GM12878 (cell line): ENCODE measurements around the gene CORO1A. TPM values are rescaled to one million over a fixed set of nuclear protein-coding genes. Genes with fewer than 3 reads are reported as not detected.

ENCODE experiments used
- polyA plus RNA-seq, 11 experiments: library from polyadenylated mRNA; depleted of rRNA in 4 of 11; unstranded in 6 of 11; stranded (reverse) in 5 of 11; fragments of >200 nt; fragmentation: Nextera tagmentation in 4 of 11; fragmentation: Illumina TruSeq in 1 of 11; extraction: Ambion mirVana in 4 of 11; extraction: Trizol in 1 of 11; gene quantifications; 1 replicate in 1 of 11; 2 replicates in 10 of 11; pipeline versions ENCODE4 v1.2.1 to v1.2.3, GENCODE V29; 2011 to 2016; ENCODE audit warnings: inconsistent platforms in 2 of 11, missing spikeins in 2 of 11, low read depth in 1 of 11
- small RNA-seq: library from RNA; depleted of rRNA; stranded (forward); fragments of <200 nt; gene quantifications from one replicate; pipeline ENCODE3, GENCODE V24; 2014
- total RNA-seq, 4 experiments: library from RNA; depleted of rRNA in 3 of 4; stranded (reverse); fragments of >200 nt in 3 of 4; fragmentation: Illumina TruSeq in 1 of 4; extraction: Trizol in 1 of 4; gene quantifications; 2 replicates each; pipeline versions ENCODE4 v1.2.1 to v1.2.3, GENCODE V29; 2013 to 2021

The CORO1A gene
- total and polyA plus RNA-seq, 10 of the 15 experiments (the other 5 are each of a cell fraction or from before 2014, with no cell fraction given), result 16.3 to 1,464 (median 714) TPM

Small RNA genes within 50 kb of the gene (small RNA-seq; reads per million reads assigned to genes)
- not detected for gene AC106782.4

Other genes starting within 250 kb of the CORO1A start
Only the 7 nearest of the 24 such genes appear.
- gene YPEL3, start 87.4 kb upstream of the CORO1A start, total RNA-seq (2014; rRNA removed), result 7.5 and 11.5 TPM in 2 replicates
- 5.1 and 5.3 TPM in 2 replicates for gene YPEL3, start 87.4 kb upstream of the CORO1A start, total RNA-seq (2014; rRNA removed; fragmentation: Illumina TruSeq; extraction: Trizol)
- gene YPEL3, start 87.4 kb upstream of the CORO1A start, total RNA-seq (2021), result 13.3 and 13.8 TPM in 2 replicates
- 7.3 and 12.7 TPM in 2 replicates for gene YPEL3, start 87.4 kb upstream of the CORO1A start, polyA plus RNA-seq (2011; rRNA removed)
- 1.6 and 6.2 TPM in 2 replicates for gene YPEL3, start 87.4 kb upstream of the CORO1A start, polyA plus RNA-seq (2014; fragmentation: Illumina TruSeq; extraction: Trizol)
- gene YPEL3, start 87.4 kb upstream of the CORO1A start, polyA plus RNA-seq (2014; fragmentation: Nextera tagmentation; extraction: Ambion mirVana), result 1 to 10 TPM; 1.3 to 3.1 TPM
- 18.0 and 25.0 TPM in 2 replicates for gene YPEL3, start 87.4 kb upstream of the CORO1A start, polyA plus RNA-seq (2014; rRNA removed)
- gene YPEL3, start 87.4 kb upstream of the CORO1A start, polyA plus RNA-seq (2016; fragmentation: Nextera tagmentation; extraction: Ambion mirVana), result 10 to 100 TPM; 19.1 to 22.0 TPM
- 0.65 and 1.9 TPM in 2 replicates for gene GDPD3, start 70.1 kb upstream of the CORO1A start, total RNA-seq (2014; rRNA removed)
- 0.98 and 1.1 TPM in 2 replicates for gene GDPD3, start 70.1 kb upstream of the CORO1A start, total RNA-seq (2014; rRNA removed; fragmentation: Illumina TruSeq; extraction: Trizol)
- gene GDPD3, start 70.1 kb upstream of the CORO1A start, total RNA-seq (2021), result 1.9 and 3.3 TPM in 2 replicates
- gene GDPD3, start 70.1 kb upstream of the CORO1A start, polyA plus RNA-seq (2011; rRNA removed), result 0.53 and 1.4 TPM in 2 replicates
- 0.81 and 0.85 TPM in 2 replicates for gene GDPD3, start 70.1 kb upstream of the CORO1A start, polyA plus RNA-seq (2014; fragmentation: Illumina TruSeq; extraction: Trizol)
- gene GDPD3, start 70.1 kb upstream of the CORO1A start, polyA plus RNA-seq (2014; fragmentation: Nextera tagmentation; extraction: Ambion mirVana), result under 1 TPM; 0.37 to 0.95 TPM
- gene GDPD3, start 70.1 kb upstream of the CORO1A start, polyA plus RNA-seq (2014; rRNA removed), result 2.3 and 2.7 TPM in 2 replicates
- gene GDPD3, start 70.1 kb upstream of the CORO1A start, polyA plus RNA-seq (2016; fragmentation: Nextera tagmentation; extraction: Ambion mirVana), result under 1 TPM; 0.29 to 0.53 TPM
- gene MAPK3, start 60.4 kb upstream of the CORO1A start, total RNA-seq (2014; rRNA removed), result 38.2 and 39.0 TPM in 2 replicates
- 16.5 and 18.9 TPM in 2 replicates for gene MAPK3, start 60.4 kb upstream of the CORO1A start, total RNA-seq (2014; rRNA removed; fragmentation: Illumina TruSeq; extraction: Trizol)
- 57.0 and 60.2 TPM in 2 replicates for gene MAPK3, start 60.4 kb upstream of the CORO1A start, total RNA-seq (2021)
- gene MAPK3, start 60.4 kb upstream of the CORO1A start, polyA plus RNA-seq (2011; rRNA removed), result 22.9 and 60.6 TPM in 2 replicates
- 50.5 and 74.1 TPM in 2 replicates for gene MAPK3, start 60.4 kb upstream of the CORO1A start, polyA plus RNA-seq (2014; fragmentation: Illumina TruSeq; extraction: Trizol)
- 1 to 10 TPM in 1 of 2 experiments, under 1 TPM in 1; 0.66 to 3.3 TPM for gene MAPK3, start 60.4 kb upstream of the CORO1A start, polyA plus RNA-seq (2014; fragmentation: Nextera tagmentation; extraction: Ambion mirVana)
- 54.2 and 61.3 TPM in 2 replicates for gene MAPK3, start 60.4 kb upstream of the CORO1A start, polyA plus RNA-seq (2014; rRNA removed)
- 10 to 100 TPM; 14.3 to 15.4 TPM for gene MAPK3, start 60.4 kb upstream of the CORO1A start, polyA plus RNA-seq (2016; fragmentation: Nextera tagmentation; extraction: Ambion mirVana)
- gene BOLA2B, start 10.1 kb downstream of the CORO1A start, total RNA-seq (2014; rRNA removed), result 49.1 and 64.6 TPM in 2 replicates
- 122 and 125 TPM in 2 replicates for gene BOLA2B, start 10.1 kb downstream of the CORO1A start, total RNA-seq (2014; rRNA removed; fragmentation: Illumina TruSeq; extraction: Trizol)
- gene BOLA2B, start 10.1 kb downstream of the CORO1A start, total RNA-seq (2021), result 180 and 183 TPM in 2 replicates
- gene BOLA2B, start 10.1 kb downstream of the CORO1A start, polyA plus RNA-seq (2011; rRNA removed), result 39.9 and 40.3 TPM in 2 replicates
- 36.7 and 47.3 TPM in 2 replicates for gene BOLA2B, start 10.1 kb downstream of the CORO1A start, polyA plus RNA-seq (2014; fragmentation: Illumina TruSeq; extraction: Trizol)
- 100 to 1,000 TPM; 139 to 168 TPM for gene BOLA2B, start 10.1 kb downstream of the CORO1A start, polyA plus RNA-seq (2014; fragmentation: Nextera tagmentation; extraction: Ambion mirVana)
- gene BOLA2B, start 10.1 kb downstream of the CORO1A start, polyA plus RNA-seq (2014; rRNA removed), result 84.5 and 101 TPM in 2 replicates
- gene BOLA2B, start 10.1 kb downstream of the CORO1A start, polyA plus RNA-seq (2016; fragmentation: Nextera tagmentation; extraction: Ambion mirVana), result 100 to 1,000 TPM; 273 to 292 TPM
- gene SLX1A, start 10.3 kb downstream of the CORO1A start, total RNA-seq (2014; rRNA removed), result 56.3 and 65.6 TPM in 2 replicates
- 11.6 and 12.1 TPM in 2 replicates for gene SLX1A, start 10.3 kb downstream of the CORO1A start, total RNA-seq (2014; rRNA removed; fragmentation: Illumina TruSeq; extraction: Trizol)
- gene SLX1A, start 10.3 kb downstream of the CORO1A start, total RNA-seq (2021), result 56.4 and 88.1 TPM in 2 replicates
- gene SLX1A, start 10.3 kb downstream of the CORO1A start, polyA plus RNA-seq (2011; rRNA removed), result 14.7 and 17.1 TPM in 2 replicates
- 7.7 and 9.8 TPM in 2 replicates for gene SLX1A, start 10.3 kb downstream of the CORO1A start, polyA plus RNA-seq (2014; fragmentation: Illumina TruSeq; extraction: Trizol)
- 10 to 100 TPM in 1 of 2 experiments, 1 to 10 TPM in 1; 2.5 to 11.0 TPM for gene SLX1A, start 10.3 kb downstream of the CORO1A start, polyA plus RNA-seq (2014; fragmentation: Nextera tagmentation; extraction: Ambion mirVana)
- 43.2 and 70.8 TPM in 2 replicates for gene SLX1A, start 10.3 kb downstream of the CORO1A start, polyA plus RNA-seq (2014; rRNA removed)
- 100 to 1,000 TPM; 110 to 123 TPM for gene SLX1A, start 10.3 kb downstream of the CORO1A start, polyA plus RNA-seq (2016; fragmentation: Nextera tagmentation; extraction: Ambion mirVana)
- 2.0 and 3.9 TPM in 2 replicates for gene SULT1A3, start 15.7 kb downstream of the CORO1A start, total RNA-seq (2014; rRNA removed)
- gene SULT1A3, start 15.7 kb downstream of the CORO1A start, total RNA-seq (2014; rRNA removed; fragmentation: Illumina TruSeq; extraction: Trizol), result 6.0 and 6.9 TPM in 2 replicates
- 4.3 and 4.6 TPM in 2 replicates for gene SULT1A3, start 15.7 kb downstream of the CORO1A start, total RNA-seq (2021)
- 4.6 and 7.2 TPM in 2 replicates for gene SULT1A3, start 15.7 kb downstream of the CORO1A start, polyA plus RNA-seq (2011; rRNA removed)
- 12.8 and 15.8 TPM in 2 replicates for gene SULT1A3, start 15.7 kb downstream of the CORO1A start, polyA plus RNA-seq (2014; fragmentation: Illumina TruSeq; extraction: Trizol)
- gene SULT1A3, start 15.7 kb downstream of the CORO1A start, polyA plus RNA-seq (2014; fragmentation: Nextera tagmentation; extraction: Ambion mirVana), result 1 to 10 TPM; 6.1 to 7.3 TPM
- gene SULT1A3, start 15.7 kb downstream of the CORO1A start, polyA plus RNA-seq (2014; rRNA removed), result 3.1 and 3.3 TPM in 2 replicates
- gene SULT1A3, start 15.7 kb downstream of the CORO1A start, polyA plus RNA-seq (2016; fragmentation: Nextera tagmentation; extraction: Ambion mirVana), result 1 to 10 TPM; 6.3 to 8.2 TPM
- 0.28 and 0.54 TPM in 2 replicates for gene NPIPB13, start 64.9 kb downstream of the CORO1A start, total RNA-seq (2014; rRNA removed)
- gene NPIPB13, start 64.9 kb downstream of the CORO1A start, total RNA-seq (2014; rRNA removed; fragmentation: Illumina TruSeq; extraction: Trizol), result 0.81 and 1.1 TPM in 2 replicates
- gene NPIPB13, start 64.9 kb downstream of the CORO1A start, total RNA-seq (2021), result 2.1 and 6.6 TPM in 2 replicates
- 9.0 and 13.2 TPM in 2 replicates for gene NPIPB13, start 64.9 kb downstream of the CORO1A start, polyA plus RNA-seq (2011; rRNA removed)
- gene NPIPB13, start 64.9 kb downstream of the CORO1A start, polyA plus RNA-seq (2014; fragmentation: Illumina TruSeq; extraction: Trizol), result 2.6 and 2.7 TPM in 2 replicates
- gene NPIPB13, start 64.9 kb downstream of the CORO1A start, polyA plus RNA-seq (2014; fragmentation: Nextera tagmentation; extraction: Ambion mirVana), result under 1 TPM; 0.15 to 0.32 TPM
- gene NPIPB13, start 64.9 kb downstream of the CORO1A start, polyA plus RNA-seq (2014; rRNA removed), result 3.4 and 3.7 TPM in 2 replicates
- gene NPIPB13, start 64.9 kb downstream of the CORO1A start, polyA plus RNA-seq (2016; fragmentation: Nextera tagmentation; extraction: Ambion mirVana), result 1 to 10 TPM; 6.0 to 8.3 TPM